ENCODE data around the gene PAQR7.

DNA sequence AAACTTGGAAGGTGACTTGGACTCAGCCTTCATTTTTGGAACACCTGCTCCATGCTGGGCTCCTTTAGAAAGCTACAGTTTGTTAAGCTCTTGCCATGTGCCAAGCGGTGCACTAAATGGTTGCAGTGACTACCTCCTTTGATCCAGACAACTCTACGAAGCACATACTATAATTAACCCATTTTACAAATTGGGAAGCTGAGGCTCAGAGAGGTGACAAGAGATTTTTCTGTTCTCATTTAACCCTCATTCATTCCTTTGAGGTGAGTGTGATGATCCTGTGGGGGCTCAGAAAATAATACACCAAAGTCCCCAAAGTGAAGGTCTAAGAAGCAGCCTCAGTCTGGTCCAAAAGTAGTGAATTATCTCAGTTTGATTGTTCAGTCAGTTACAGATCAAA, 1.6 kb upstream of the PAQR7 start:
- TF ChIP-seq, protein P1, sequence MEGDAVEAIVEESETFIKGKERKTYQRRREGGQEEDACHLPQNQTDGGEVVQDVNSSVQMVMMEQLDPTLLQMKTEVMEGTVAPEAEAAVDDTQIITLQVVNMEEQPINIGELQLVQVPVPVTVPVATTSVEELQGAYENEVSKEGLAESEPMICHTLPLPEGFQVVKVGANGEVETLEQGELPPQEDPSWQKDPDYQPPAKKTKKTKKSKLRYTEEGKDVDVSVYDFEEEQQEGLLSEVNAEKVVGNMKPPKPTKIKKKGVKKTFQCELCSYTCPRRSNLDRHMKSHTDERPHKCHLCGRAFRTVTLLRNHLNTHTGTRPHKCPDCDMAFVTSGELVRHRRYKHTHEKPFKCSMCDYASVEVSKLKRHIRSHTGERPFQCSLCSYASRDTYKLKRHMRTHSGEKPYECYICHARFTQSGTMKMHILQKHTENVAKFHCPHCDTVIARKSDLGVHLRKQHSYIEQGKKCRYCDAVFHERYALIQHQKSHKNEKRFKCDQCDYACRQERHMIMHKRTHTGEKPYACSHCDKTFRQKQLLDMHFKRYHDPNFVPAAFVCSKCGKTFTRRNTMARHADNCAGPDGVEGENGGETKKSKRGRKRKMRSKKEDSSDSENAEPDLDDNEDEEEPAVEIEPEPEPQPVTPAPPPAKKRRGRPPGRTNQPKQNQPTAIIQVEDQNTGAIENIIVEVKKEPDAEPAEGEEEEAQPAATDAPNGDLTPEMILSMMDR (IDR thresholded peaks at IDR 0.05; ENCODE audit: low read depth, low read length), result no peak
- TF ChIP-seq EZH2phosphoT487 (IDR thresholded peaks at IDR 0.05; ENCODE audit: low read depth), result no peak
